HG02938 (cell line): ENCODE measurements around the gene PRIM2.
A peak's percentile ranks its signal among the peaks of the same experiment; 100 is the strongest.
"Not testable (repeated sequence)": the region's sequence is repeated elsewhere in the genome, so short reads cannot be mapped to it uniquely, and the experiment has no call there.

Source experiments
- ATAC-seq: cut with Tn5 transposase; IDR thresholded peaks from one replicate; pipeline ENCODE4 v1.9.1; 2021; ENCODE audit warnings: mild to moderate bottlenecking, moderate library complexity; ENCODE audit not compliant: unreplicated experiment

Gene PRIM2

GRCh38 chr6:57317060-57317943 is at the start of gene PRIM2:
Gene PRIM2, plus strand, starts transcription at chr6:57317630. Its CDS starts 816 bp downstream, at chr6:57318446.
- peak; percentile 72 for ATAC-seq

- ATAC-seq = no peak
Measured at GRCh38 chr6:57268294-57268640, 49.2 kb upstream of the PRIM2 start.

- not testable (repeated sequence) for ATAC-seq
Measured at GRCh38 chr6:57274113-57274824, 43.2 kb upstream of the PRIM2 start.

- no peak for ATAC-seq
Measured at GRCh38 chr6:57275384-57275783, 42.0 kb upstream of the PRIM2 start.

- ATAC-seq = no peak
Measured at GRCh38 chr6:57276946-57277345, 40.5 kb upstream of the PRIM2 start.

- ATAC-seq = no peak
Measured at GRCh38 chr6:57278570-57278969, 38.9 kb upstream of the PRIM2 start.

GRCh38 chr6:57279013-57279412 is 38.4 kb upstream of the PRIM2 start:
- ATAC-seq = no peak

- no peak for ATAC-seq
Measured at GRCh38 chr6:57283106-57283505, 34.3 kb upstream of the PRIM2 start.

- ATAC-seq = no peak
Measured at GRCh38 chr6:57283911-57284455, 33.4 kb upstream of the PRIM2 start.

- not testable (repeated sequence) for ATAC-seq
Measured at GRCh38 chr6:57288136-57288535, 29.3 kb upstream of the PRIM2 start.

GRCh38 chr6:57293472-57293871 is 24.0 kb upstream of the PRIM2 start:
- not testable (repeated sequence) for ATAC-seq

- no peak for ATAC-seq
Measured at GRCh38 chr6:57294862-57295445, 22.5 kb upstream of the PRIM2 start.

GRCh38 chr6:57297505-57297904 is 19.9 kb upstream of the PRIM2 start:
- ATAC-seq = no peak

- no peak for ATAC-seq
Measured at GRCh38 chr6:57298741-57299140, 18.7 kb upstream of the PRIM2 start.

- no peak for ATAC-seq
Measured at GRCh38 chr6:57301757-57302156, 15.7 kb upstream of the PRIM2 start.

- no peak for ATAC-seq
Measured at GRCh38 chr6:57302477-57302876, 15.0 kb upstream of the PRIM2 start.

GRCh38 chr6:57303931-57304681 is 13.3 kb upstream of the PRIM2 start:
- ATAC-seq = no peak

- ATAC-seq = no peak
Measured at GRCh38 chr6:57305107-57305506, 12.3 kb upstream of the PRIM2 start.

- ATAC-seq = no peak
Measured at GRCh38 chr6:57305761-57306160, 11.7 kb upstream of the PRIM2 start.

- no peak for ATAC-seq
Measured at GRCh38 chr6:57306273-57306672, 11.2 kb upstream of the PRIM2 start.

GRCh38 chr6:57307850-57308249 is 9.6 kb upstream of the PRIM2 start:
- no peak for ATAC-seq
